Measurements from ENCODE around the gene DNAJB9.

GRCh38 chr7:108561047-108561619, 8.5 kb upstream of the DNAJB9 start:
- TF ChIP-seq, protein P1, sequence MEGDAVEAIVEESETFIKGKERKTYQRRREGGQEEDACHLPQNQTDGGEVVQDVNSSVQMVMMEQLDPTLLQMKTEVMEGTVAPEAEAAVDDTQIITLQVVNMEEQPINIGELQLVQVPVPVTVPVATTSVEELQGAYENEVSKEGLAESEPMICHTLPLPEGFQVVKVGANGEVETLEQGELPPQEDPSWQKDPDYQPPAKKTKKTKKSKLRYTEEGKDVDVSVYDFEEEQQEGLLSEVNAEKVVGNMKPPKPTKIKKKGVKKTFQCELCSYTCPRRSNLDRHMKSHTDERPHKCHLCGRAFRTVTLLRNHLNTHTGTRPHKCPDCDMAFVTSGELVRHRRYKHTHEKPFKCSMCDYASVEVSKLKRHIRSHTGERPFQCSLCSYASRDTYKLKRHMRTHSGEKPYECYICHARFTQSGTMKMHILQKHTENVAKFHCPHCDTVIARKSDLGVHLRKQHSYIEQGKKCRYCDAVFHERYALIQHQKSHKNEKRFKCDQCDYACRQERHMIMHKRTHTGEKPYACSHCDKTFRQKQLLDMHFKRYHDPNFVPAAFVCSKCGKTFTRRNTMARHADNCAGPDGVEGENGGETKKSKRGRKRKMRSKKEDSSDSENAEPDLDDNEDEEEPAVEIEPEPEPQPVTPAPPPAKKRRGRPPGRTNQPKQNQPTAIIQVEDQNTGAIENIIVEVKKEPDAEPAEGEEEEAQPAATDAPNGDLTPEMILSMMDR (IDR thresholded peaks at IDR 0.05): no peak
- TF ChIP-seq, protein P2, sequence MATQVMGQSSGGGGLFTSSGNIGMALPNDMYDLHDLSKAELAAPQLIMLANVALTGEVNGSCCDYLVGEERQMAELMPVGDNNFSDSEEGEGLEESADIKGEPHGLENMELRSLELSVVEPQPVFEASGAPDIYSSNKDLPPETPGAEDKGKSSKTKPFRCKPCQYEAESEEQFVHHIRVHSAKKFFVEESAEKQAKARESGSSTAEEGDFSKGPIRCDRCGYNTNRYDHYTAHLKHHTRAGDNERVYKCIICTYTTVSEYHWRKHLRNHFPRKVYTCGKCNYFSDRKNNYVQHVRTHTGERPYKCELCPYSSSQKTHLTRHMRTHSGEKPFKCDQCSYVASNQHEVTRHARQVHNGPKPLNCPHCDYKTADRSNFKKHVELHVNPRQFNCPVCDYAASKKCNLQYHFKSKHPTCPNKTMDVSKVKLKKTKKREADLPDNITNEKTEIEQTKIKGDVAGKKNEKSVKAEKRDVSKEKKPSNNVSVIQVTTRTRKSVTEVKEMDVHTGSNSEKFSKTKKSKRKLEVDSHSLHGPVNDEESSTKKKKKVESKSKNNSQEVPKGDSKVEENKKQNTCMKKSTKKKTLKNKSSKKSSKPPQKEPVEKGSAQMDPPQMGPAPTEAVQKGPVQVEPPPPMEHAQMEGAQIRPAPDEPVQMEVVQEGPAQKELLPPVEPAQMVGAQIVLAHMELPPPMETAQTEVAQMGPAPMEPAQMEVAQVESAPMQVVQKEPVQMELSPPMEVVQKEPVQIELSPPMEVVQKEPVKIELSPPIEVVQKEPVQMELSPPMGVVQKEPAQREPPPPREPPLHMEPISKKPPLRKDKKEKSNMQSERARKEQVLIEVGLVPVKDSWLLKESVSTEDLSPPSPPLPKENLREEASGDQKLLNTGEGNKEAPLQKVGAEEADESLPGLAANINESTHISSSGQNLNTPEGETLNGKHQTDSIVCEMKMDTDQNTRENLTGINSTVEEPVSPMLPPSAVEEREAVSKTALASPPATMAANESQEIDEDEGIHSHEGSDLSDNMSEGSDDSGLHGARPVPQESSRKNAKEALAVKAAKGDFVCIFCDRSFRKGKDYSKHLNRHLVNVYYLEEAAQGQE (IDR thresholded peaks at IDR 0.05; ENCODE audit: insufficient read depth in 1 of 2, low read depth in 2 of 2, low read length in 1 of 2): no peak
- TF ChIP-seq POLR2AphosphoS5 (IDR thresholded peaks at IDR 0.05; ENCODE audit: low read depth, low read length) (no peak), TCF7L2 (IDR thresholded peaks at IDR 0.05; ENCODE audit: low read depth, low read length) (no peak), SIN3A (IDR thresholded peaks at IDR 0.05; ENCODE audit: borderline replicate concordance, insufficient read depth, low read depth, low read length) (no peak)
